Neural cell (in vitro differentiated cells): ENCODE results near the gene SAMM50.

Source experiments
- EP300 ChIP-seq: fragments of 450-650 bp; conservative IDR thresholded peaks from 2 replicates; pipeline ENCODE4 v1.6.1; 2014; ENCODE audit warnings: antibody characterized with exemption, mild to moderate bottlenecking, moderate library complexity; ENCODE audit not compliant: poor library complexity, severe bottlenecking
- EZH2 ChIP-seq: fragments of 200-600, 300-800 bp; shearing (Covaris generic), sonication (generic); IDR thresholded peaks from 2 replicates; pipeline ENCODE4 v1.6.1; 2014; ENCODE audit warnings: antibody characterized with exemption, low read length, borderline replicate concordance, mild to moderate bottlenecking; ENCODE audit not compliant: insufficient read depth, poor library complexity, severe bottlenecking
- POLR2AphosphoS5 ChIP-seq: IDR thresholded peaks from 2 replicates; pipeline ENCODE4 v1.6.1; 2012
- REST ChIP-seq: IDR thresholded peaks from 2 replicates; pipeline ENCODE4 v1.6.1; 2012; ENCODE audit warnings: borderline replicate concordance
- TAF1 ChIP-seq: IDR thresholded peaks from 2 replicates; pipeline ENCODE4 v1.6.1; 2012; ENCODE audit warnings: low read depth
- TF ChIP-seq, protein P1 (sequence below): fragments of 450-650 bp; IDR thresholded peaks from 2 replicates; pipeline ENCODE4 v1.5.1; 2014; ENCODE audit warnings: antibody characterized with exemption, mild to moderate bottlenecking, moderate library complexity; ENCODE audit not compliant: poor library complexity, severe bottlenecking

DNA sequence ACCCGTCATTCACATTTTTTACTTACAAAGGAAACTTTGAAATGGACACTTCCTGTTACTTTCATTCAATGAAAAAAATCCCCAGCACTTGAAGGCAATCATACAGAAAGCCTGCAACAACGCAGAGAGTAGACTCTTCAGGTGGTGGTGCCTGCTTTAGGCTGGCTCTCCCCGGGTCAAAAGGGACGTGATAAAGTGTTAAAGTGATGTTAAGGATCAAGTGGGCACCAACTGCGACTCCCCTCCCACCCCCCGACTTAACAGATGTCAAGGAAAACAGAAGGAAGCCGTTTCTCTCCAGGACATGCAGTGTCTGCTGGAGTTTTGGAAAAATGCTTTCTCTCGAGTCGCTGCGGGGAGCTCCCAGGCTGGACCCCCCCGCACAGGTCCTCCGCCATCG, 32.1 kb upstream of the SAMM50 start:
- TF ChIP-seq, protein P1, sequence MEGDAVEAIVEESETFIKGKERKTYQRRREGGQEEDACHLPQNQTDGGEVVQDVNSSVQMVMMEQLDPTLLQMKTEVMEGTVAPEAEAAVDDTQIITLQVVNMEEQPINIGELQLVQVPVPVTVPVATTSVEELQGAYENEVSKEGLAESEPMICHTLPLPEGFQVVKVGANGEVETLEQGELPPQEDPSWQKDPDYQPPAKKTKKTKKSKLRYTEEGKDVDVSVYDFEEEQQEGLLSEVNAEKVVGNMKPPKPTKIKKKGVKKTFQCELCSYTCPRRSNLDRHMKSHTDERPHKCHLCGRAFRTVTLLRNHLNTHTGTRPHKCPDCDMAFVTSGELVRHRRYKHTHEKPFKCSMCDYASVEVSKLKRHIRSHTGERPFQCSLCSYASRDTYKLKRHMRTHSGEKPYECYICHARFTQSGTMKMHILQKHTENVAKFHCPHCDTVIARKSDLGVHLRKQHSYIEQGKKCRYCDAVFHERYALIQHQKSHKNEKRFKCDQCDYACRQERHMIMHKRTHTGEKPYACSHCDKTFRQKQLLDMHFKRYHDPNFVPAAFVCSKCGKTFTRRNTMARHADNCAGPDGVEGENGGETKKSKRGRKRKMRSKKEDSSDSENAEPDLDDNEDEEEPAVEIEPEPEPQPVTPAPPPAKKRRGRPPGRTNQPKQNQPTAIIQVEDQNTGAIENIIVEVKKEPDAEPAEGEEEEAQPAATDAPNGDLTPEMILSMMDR: no peak
- TF ChIP-seq POLR2AphosphoS5 (no peak), REST (no peak), EP300 (no peak), EZH2 (no peak), TAF1 (no peak)
